SK-N-DZ (cell line): ENCODE measurements around the gene GALNT17.

Experiments used
- DNase-seq: peaks from one replicate; pipeline ENCODE4 v3.0.0-alpha.2; 2015; ENCODE audit warnings: low spot score

Gene GALNT17

GRCh38 chr7:71334541-71334940, 202.6 kb downstream of the GALNT17 start:
- no peak for DNase-seq

- no peak for DNase-seq
These were observed 206.9 kb downstream of the GALNT17 start for GRCh38 chr7:71338866-71339265.

- DNase-seq, result no peak
These were observed 208.0 kb downstream of the GALNT17 start for GRCh38 chr7:71339924-71340323.

GRCh38 chr7:71342202-71342601, 210.3 kb downstream of the GALNT17 start:
- no peak for DNase-seq

GRCh38 chr7:71343039-71343438, 211.1 kb downstream of the GALNT17 start:
- DNase-seq, result no peak

GRCh38 chr7:71343892-71344291, 211.9 kb downstream of the GALNT17 start:
- no peak for DNase-seq

- no peak for DNase-seq
These were observed 213.4 kb downstream of the GALNT17 start for GRCh38 chr7:71345117-71345884.

- DNase-seq, result no peak
These were observed 217.1 kb downstream of the GALNT17 start for GRCh38 chr7:71348821-71349681.

- DNase-seq, result no peak
These were observed 217.9 kb downstream of the GALNT17 start for GRCh38 chr7:71349682-71350481.

GRCh38 chr7:71350680-71351079, 218.7 kb downstream of the GALNT17 start:
- no peak for DNase-seq

GRCh38 chr7:71354716-71355115, 222.8 kb downstream of the GALNT17 start:
- no peak for DNase-seq

GRCh38 chr7:71361451-71362032, 229.6 kb downstream of the GALNT17 start:
- no peak for DNase-seq

- DNase-seq, result no peak
These were observed 230.3 kb downstream of the GALNT17 start for GRCh38 chr7:71362240-71362639.

- no peak for DNase-seq
These were observed 231.3 kb downstream of the GALNT17 start for GRCh38 chr7:71363223-71363622.

- DNase-seq, result no peak
These were observed 231.7 kb downstream of the GALNT17 start for GRCh38 chr7:71363627-71364026.

- DNase-seq, result no peak
These were observed 232.6 kb downstream of the GALNT17 start for GRCh38 chr7:71364551-71364950.

GRCh38 chr7:71372991-71373390, 241.0 kb downstream of the GALNT17 start:
- DNase-seq, result no peak

GRCh38 chr7:71377062-71377461, 245.1 kb downstream of the GALNT17 start:
- DNase-seq, result no peak

GRCh38 chr7:71377469-71377868, 245.5 kb downstream of the GALNT17 start:
- no peak for DNase-seq

- no peak for DNase-seq
These were observed 252.2 kb downstream of the GALNT17 start for GRCh38 chr7:71384094-71384493.

- no peak for DNase-seq
These were observed 253.4 kb downstream of the GALNT17 start for GRCh38 chr7:71385330-71385729.
